ENCODE measurements around the gene SMIM32. TPM values are rescaled to one million over a fixed set of nuclear protein-coding genes. Genes with fewer than 3 reads are reported as not detected.

Gene SMIM32
- total and polyA plus RNA-seq, 2 donors (not counting 3 experiments of a cell fraction or from before 2014, with no cell fraction given) = not detected

GRCh38 chr5:136199408-136199807 lies 6.4 kb upstream of the SMIM32 start:
- dilution Hi-C loops (cut with MboI; ENCODE audit: extremely low pct_ligation_motif_present, low sequenced_read_pairs) = no loop called here
- Histone ChIP-seq H4K20me1 (replicated peaks; ENCODE audit: control insufficient read depth, extremely low read depth, insufficient read depth, low read length) (no peaks in the 10 kb centered on the region), H3K9me3 (replicated peaks; ENCODE audit: control insufficient read depth, insufficient read depth, low read length) (no peaks in the 10 kb centered on the region), H3K9ac (replicated peaks; ENCODE audit: extremely low read depth, insufficient read depth, low read length) (no peak overlapping the region), H3K27ac (ENCODE audit: insufficient read depth, low read depth, low read length) (no peak overlapping the region), H3K27me3 (ENCODE audit: control insufficient read depth in 2 of 2, insufficient read depth in 2 of 2, low read length in 2 of 2) (peaks cover 23 to 31% of the 10 kb centered on the region in 2 experiments), H3K4me3 (replicated peaks in 1 of 3; ENCODE audit: insufficient read depth in 1 of 3, low read depth in 1 of 3, low read length in 3 of 3) (no peak overlapping the region), H3K9me1 (replicated peaks; ENCODE audit: control insufficient read depth, extremely low read depth, insufficient read depth, low read length) (no peaks in the 10 kb centered on the region), H3K36me3 (ENCODE audit: control insufficient read depth in 2 of 2, extremely low read depth in 1 of 2, insufficient read depth in 2 of 2, low read length in 2 of 2) (no peaks in the 10 kb centered on the region), H3K4me2 (ENCODE audit: insufficient read depth, low read length) (no peak overlapping the region), H3K79me2 (ENCODE audit: control insufficient read depth, insufficient read depth, low read length) (no peaks in the 10 kb centered on the region), H2AFZ (ENCODE audit: low read depth, low read length) (no peak overlapping the region), H3K4me1 (ENCODE audit: control insufficient read depth, extremely low read depth, insufficient read depth, low read length) (no peaks in the 10 kb centered on the region)
- FAIRE-seq (no peak), DNase-seq (ENCODE audit: low read depth, low spot score) (no peak)
- intact Hi-C loops (cut with micrococcal nuclease) = no loop called here
- BruUV-seq (replicated peaks) = no TSS peak
- TF ChIP-seq JUN (IDR thresholded peaks at IDR 0.05; ENCODE audit: borderline replicate concordance, insufficient read depth, insufficient read length, low read depth) (no peak), GATA2 (IDR thresholded peaks at IDR 0.05; ENCODE audit: insufficient read depth, insufficient read length, low read depth, low read length) (no peak), EZH2 (IDR thresholded peaks at IDR 0.05; ENCODE audit: borderline replicate concordance, low read depth, low read length, severe bottlenecking) (no peak), MYC (IDR thresholded peaks at IDR 0.05; ENCODE audit: low read depth, low read length) (no peak), POLR2AphosphoS5 (IDR thresholded peaks at IDR 0.05; ENCODE audit: insufficient read depth, low read depth, low read length) (no peak), FOS (IDR thresholded peaks at IDR 0.05; ENCODE audit: borderline replicate concordance, insufficient read depth, low read length) (no peak), POLR2A (IDR thresholded peaks at IDR 0.05; ENCODE audit: low read depth, low read length) (no peak)
- TF ChIP-seq, protein P1, sequence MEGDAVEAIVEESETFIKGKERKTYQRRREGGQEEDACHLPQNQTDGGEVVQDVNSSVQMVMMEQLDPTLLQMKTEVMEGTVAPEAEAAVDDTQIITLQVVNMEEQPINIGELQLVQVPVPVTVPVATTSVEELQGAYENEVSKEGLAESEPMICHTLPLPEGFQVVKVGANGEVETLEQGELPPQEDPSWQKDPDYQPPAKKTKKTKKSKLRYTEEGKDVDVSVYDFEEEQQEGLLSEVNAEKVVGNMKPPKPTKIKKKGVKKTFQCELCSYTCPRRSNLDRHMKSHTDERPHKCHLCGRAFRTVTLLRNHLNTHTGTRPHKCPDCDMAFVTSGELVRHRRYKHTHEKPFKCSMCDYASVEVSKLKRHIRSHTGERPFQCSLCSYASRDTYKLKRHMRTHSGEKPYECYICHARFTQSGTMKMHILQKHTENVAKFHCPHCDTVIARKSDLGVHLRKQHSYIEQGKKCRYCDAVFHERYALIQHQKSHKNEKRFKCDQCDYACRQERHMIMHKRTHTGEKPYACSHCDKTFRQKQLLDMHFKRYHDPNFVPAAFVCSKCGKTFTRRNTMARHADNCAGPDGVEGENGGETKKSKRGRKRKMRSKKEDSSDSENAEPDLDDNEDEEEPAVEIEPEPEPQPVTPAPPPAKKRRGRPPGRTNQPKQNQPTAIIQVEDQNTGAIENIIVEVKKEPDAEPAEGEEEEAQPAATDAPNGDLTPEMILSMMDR (IDR thresholded peaks at IDR 0.05; ENCODE audit: extremely low read depth in 1 of 2, insufficient read depth in 1 of 2, low read depth in 1 of 2, low read length in 2 of 2) = no peak
- TF ChIP-seq, protein P2, sequence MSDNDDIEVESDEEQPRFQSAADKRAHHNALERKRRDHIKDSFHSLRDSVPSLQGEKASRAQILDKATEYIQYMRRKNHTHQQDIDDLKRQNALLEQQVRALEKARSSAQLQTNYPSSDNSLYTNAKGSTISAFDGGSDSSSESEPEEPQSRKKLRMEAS (IDR thresholded peaks at IDR 0.05; ENCODE audit: insufficient read depth, insufficient read length) = no peak
- POLR2A ChIA-PET = no interaction called here
- CTCF ChIA-PET = interaction anchor here (1.8 kb wide), 1 partner anchor 13 kb away, joined by 9 read pairs; no protein-coding TSS in a partner anchor

Measured in endothelial cell of umbilical vein (primary cell).